Stimulated activated CD8-positive, alpha-beta memory T cell treated with anti-CD3 and anti-CD28 coated beads, Interleukin-12 subunit alpha, Interleukin-12 subunit beta, amount 100 ng/mL, for 24 hours (primary cell): ENCODE data around the gene RTN4R.
"Not testable (repeated sequence)": the region's sequence is repeated elsewhere in the genome, so short reads cannot be mapped to it uniquely, and the experiment has no call there.

Experiments
- DNase-seq: peaks from one replicate; pipeline ENCODE4 v3.0.0-alpha.2; 2020; ENCODE audit errors: extremely low read depth

Gene RTN4R

GRCh38 chr22:20286784-20287423 is 18.8 kb upstream of the RTN4R start:
- not testable (repeated sequence) for DNase-seq

GRCh38 chr22:20286312-20286660 is 18.2 kb upstream of the RTN4R start:
- not testable (repeated sequence) for DNase-seq

GRCh38 chr22:20285473-20286311 is 17.6 kb upstream of the RTN4R start:
- peak; percentile 42 for DNase-seq

DNA sequence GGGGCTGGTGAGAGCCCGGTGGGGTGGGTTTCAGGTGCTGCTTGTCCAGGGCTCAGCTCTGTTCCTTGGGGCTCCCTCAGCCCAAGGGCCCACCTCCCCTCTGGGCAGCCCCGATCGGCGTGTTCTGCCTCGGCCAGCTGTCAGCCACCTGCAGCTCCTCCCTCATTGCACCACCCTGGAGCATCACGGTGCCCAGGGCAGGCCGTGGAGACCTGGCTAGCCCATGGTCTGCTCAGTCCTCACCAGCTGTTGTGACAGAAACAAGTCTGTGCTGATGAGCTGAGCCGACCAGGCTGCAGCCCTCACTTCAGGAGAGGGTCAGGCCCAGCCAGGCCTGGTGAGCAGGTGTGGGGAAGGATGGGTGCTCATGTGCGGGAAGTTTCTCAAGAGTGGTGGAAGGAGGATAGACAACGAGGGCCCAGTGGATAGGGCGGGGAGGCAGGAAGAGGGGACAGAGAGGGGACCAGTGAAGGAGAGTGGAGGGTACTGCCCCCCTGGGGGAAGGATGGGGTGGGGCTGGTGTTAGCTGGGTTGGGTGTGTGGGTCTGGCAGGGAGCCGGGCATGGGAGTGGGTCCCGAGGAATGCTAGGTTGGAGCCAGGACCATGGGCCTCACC is 16.5 kb upstream of the RTN4R start:
- DNase-seq: no peak

DNA sequence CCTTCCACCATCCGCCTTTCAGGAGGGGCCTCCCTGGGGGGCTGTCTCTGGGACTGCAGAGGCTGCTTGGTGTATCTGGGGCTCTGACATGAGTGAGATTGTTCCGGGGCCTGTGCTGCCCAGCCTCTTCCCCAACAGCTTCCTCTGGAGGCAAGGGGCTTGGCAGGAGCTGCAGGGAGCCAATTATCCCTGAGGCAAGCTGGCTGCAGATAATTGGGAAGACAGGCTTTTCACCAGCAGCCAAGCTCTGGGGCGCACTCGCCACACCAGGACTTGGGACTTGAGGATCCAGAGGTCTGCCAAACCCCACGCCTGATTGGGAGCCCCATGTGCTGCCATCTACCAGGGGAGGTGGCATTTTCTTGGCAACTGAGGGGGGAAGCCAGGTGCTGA is 15.6 kb upstream of the RTN4R start:
- no peak for DNase-seq

GRCh38 chr22:20282901-20283673 is 15.0 kb upstream of the RTN4R start:
- DNase-seq: no peak

DNA sequence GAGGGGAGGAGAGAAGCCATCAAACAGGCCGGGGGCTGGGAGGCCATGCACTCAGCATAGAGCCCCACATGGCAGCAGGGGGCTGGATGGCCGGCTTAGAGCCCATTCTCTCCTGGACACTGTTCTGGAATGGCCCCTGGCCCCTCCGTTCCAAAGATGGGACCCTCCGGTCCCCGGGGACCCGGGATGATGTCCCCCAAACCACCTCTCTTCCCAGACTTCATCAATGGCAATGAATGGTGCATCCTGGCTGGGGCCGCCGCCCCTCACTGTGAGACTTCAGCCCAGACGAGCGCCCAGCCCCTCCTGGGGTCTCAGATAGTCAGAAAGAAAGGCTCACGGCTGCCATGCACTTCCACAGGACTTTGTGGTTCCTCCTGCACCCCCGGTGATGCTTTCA is 13.8 kb upstream of the RTN4R start:
- DNase-seq: no peak

GRCh38 chr22:20281473-20281872 is 13.4 kb upstream of the RTN4R start:
- not testable (repeated sequence) for DNase-seq

DNA sequence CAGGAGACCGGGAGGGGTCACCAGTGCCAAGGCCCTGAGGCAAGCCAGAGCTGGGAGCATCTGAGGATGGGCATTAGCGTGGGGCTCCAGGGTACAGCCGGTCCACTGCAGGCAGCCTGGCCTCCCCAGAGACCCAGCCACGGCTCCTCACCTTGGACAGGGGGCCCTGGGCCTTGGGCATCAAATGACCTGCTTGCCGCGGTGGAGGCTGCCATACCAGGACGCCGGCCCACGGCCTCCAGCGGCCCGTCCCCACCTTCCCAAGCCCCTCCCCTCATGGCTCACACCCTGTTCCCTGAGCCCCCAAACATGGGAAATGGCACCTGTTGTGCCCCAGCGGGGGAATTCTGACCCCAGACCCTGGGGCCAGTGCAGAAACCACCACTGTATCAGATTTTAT is 12.7 kb upstream of the RTN4R start:
- DNase-seq: no peak

GRCh38 chr22:20280163-20280562 is 12.0 kb upstream of the RTN4R start:
- DNase-seq: not testable (repeated sequence)

GRCh38 chr22:20279662-20280134 is 11.6 kb upstream of the RTN4R start:
- no peak for DNase-seq

- DNase-seq: not testable (repeated sequence)
Measured at GRCh38 chr22:20278726-20279490, 10.8 kb upstream of the RTN4R start.

- not testable (repeated sequence) for DNase-seq
Measured at GRCh38 chr22:20277936-20278635, 10.0 kb upstream of the RTN4R start.

DNA sequence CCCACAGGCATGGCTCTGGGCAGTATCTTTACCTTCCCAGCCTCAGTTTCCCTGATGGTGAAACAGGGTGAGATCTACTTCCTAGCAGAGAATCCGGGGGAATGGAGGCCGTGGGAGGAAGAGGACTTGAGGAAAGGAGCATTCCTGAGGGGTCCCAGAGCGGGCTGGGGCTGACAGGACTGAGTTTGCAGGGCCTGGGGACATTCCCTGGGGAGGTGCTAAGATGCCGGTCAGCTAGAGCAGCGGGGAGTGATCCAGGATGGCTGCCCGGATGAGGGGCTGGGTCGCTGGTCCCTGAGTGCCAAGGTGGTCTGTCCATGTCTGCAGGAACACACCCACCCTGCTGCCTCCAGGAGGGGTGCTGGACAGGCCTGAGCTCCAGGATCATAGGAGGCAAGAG is 8.3 kb upstream of the RTN4R start:
- no peak for DNase-seq

GRCh38 chr22:20275836-20276235 is 7.7 kb upstream of the RTN4R start:
- no peak for DNase-seq

- DNase-seq: not testable (repeated sequence)
Measured at GRCh38 chr22:20275325-20275724, 7.2 kb upstream of the RTN4R start.

DNA sequence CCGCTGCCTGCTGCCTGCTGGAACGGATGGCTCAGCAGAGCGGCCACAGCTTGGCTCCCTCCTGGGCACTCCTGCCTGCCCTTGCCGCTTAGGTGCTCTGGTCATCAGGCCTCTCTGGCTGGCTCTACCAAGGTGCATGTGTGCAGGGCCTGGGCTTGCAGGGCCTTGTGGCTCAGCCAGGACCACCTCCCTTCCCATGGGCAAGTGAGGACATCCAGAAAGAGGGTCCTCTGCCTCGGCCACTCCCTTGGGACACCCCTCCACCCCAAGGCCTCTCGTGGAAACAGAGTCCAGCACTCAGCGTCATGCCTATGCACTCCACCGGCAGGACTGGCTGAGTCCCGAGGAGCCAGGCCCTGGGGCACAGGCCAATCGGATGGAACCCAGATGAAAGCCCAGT is 6.3 kb upstream of the RTN4R start:
- not testable (repeated sequence) for DNase-seq

DNA sequence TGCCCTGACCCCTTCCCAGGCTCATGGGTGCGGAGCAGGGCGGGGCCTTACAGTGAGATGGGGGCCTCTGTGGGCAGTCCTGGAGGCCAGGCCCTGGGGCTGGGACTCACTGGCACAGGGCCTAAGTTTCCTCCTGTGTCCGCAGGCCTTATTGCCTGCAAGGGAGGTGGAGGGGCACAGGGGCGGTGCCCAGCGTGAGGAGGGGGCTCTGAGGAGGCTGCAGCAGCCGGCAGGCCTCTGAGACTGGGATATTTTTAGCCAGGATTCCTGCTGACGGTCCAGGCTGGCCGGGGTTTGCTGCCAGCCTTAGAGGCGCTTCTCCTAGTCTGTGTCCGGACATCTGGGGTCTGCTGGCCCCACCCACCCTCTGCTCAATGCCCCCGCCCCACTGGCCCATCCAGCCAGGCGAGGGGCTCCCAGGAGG is 5.7 kb upstream of the RTN4R start:
- DNase-seq: no peak

DNA sequence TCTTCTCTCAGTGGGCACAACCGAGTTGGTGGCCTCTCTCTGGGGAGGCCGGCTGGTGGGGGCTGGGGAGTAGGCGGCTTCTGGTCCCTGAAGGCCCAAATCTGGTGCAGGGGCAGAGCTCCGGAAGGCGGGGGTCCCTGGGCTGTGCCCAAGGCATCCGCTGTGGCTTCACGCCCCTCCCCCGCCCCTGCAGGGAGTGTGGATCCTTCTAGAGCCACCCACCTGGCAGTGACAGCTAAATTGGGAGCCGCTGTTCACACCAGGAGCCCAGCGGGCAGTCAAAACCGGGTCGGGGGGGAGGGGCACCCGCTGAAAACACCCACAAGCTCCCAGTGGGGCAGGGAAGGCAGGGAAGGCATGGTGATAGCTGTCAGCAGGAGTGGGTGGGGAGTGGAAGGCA is 4.6 kb upstream of the RTN4R start:
- no peak for DNase-seq

- DNase-seq: no peak
Measured at GRCh38 chr22:20272174-20272573, 4.1 kb upstream of the RTN4R start.
